GM10847 (cell line): ENCODE results near the gene CFAP210.

Experiments used
- POLR2A ChIP-seq: IDR thresholded peaks from 2 replicates; pipeline ENCODE4 v1.6.1; 2011; ENCODE audit not compliant: insufficient read length; ENCODE audit errors: extremely low read depth

CFAP210 gene

DNA sequence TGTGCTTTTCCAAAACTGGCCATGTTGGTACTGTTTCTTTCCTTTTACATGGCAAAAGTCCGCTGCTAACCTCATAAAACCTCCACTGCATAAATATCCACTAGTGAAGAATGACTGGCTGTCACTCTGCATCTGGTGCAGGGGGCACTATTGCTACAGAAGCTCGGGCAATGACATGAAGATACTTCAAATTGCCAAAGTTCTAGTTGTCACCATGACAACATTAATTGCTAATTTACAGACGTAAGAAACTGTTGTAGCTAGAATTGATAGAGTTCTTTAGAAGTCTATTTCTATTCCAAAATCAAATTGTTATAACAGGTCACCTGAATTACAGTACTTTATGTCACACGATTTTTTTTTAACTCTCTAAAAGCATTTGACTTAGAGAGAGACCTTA, 845 bp downstream of the CFAP210 start:
- no peak for TF ChIP-seq POLR2A

- no peak for TF ChIP-seq POLR2A
These were observed 1.5 kb downstream of the CFAP210 start for GRCh38 chr2:169692718-169693117.

GRCh38 chr2:169690958-169691357, 3.2 kb downstream of the CFAP210 start:
- TF ChIP-seq POLR2A = no peak

- no peak for TF ChIP-seq POLR2A
These were observed 10.1 kb downstream of the CFAP210 start for GRCh38 chr2:169684135-169684565.

DNA sequence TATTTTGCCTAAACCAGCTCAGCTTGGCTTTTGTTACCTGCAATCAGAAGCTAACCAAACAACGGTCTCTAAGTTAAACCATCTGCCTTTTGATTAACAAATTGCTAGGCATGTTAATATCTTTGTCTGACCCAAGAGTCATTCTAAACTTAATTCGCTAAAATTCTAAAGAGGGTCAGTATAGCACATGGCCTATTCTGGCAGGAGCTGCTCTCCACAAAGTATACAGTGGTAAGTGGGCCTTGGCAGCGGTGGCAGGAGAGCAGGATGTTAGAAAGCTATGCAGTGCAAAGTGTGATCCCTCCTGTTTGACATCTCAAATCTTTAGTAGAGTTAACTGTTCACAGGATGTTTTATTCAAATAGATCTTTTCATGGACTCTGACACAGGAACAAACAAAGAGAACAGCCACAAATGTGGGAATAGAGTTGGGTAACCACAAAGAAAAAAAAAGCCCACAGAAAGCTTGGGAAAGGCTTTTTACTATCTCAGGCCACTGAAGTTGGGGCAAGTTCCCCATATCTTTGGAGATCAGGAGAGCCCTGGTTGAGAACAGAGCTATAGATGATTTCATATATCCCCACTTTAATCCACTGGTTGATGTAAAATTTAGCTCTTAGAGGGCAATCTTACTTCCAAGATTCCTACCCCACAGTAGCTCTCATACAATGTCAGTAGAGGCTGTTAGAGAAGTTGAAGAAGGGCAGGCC, 10.6 kb downstream of the CFAP210 start:
- TF ChIP-seq POLR2A = no peak

DNA sequence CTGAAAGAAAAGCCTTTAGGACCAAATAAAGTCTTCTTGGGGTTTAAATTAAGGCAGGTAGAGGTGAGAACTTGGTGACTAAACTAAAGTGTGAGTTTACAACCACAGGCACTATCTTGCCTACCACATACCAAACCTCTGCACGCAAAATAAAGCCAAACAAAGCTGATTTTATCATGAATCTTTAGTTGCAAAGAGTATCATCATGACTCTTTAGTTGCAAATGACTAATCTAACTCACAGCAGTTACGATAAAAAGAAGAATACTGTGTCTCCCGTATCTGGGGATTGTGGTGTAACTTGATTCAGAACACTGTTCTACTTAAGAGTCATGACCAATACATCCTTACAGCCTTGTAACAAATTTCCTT, 11.2 kb downstream of the CFAP210 start:
- TF ChIP-seq POLR2A = no peak

DNA sequence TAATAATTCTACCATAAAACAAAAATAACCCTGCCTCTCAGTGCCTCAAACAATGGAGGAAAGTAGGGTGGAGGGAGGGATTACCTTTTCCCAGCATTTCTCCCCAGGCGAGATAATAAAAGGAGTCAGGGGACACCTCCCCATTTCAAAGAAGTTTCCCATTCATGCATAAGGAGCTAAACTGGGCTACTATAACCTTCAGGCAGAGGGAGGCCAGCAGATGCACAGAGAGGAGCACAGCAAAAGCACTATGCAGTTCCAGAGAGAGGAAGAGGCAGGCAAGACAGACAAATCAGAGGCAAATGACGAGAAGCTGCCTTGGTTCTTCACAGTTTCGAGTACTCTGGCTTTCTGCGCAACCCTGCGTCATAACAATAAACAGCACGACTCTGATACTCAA, 17.4 kb downstream of the CFAP210 start:
- TF ChIP-seq POLR2A = no peak

DNA sequence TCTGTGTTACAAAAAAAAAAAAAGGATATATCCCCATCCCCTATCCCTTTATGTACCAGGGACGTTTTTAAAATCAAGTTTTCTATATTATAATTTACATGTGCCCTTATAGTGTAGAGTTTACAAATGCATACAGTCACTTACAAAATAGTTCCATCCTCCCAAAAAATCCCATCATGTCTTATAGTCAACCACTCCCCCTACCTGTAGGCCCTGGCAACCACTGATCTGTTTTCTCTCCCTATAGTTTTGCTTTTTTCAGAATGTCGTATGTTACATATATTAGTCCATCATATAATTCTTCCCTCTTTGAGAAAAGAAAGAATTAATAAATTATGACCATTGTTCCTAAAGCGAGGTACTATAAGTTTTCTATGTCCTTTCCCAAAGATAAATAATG, 17.8 kb downstream of the CFAP210 start:
- no peak for TF ChIP-seq POLR2A

DNA sequence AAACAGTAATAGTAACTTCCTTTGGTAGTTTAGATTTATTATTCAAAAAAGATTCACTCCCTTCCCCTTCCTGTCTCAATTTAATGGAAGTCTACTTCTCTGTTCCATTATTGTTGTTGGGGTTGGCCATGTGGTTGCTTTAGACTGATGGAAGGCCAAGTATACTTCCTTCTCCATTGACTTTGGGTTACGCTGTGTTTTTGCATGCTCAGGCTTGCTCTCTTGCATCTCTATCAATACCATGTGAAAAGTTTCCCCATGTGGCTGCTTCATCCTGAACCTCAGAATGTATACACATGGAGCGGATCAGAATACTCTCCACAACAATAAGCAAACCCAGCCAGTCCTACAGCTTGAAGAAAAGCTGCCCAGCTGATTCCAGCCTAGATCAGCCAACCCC, 20.3 kb downstream of the CFAP210 start:
- TF ChIP-seq POLR2A = no peak

DNA sequence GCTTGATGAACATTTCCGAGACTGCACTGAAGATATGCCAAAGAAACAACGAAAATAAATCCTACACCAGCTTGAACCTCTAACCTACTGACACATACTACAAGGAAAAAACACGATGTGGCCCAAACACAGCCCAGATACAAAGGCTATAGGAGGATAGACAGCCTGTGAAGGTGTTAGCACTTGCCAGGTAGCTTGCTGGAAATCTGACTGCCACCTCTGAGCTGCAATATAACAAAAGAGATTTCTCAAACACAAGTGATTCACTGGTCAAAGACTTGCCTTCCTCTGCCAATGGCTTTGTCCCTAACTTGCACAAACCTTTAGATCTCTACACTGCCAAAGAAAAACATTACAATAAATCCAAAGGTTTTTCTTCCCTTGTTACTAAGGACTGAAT, 21.1 kb downstream of the CFAP210 start:
- TF ChIP-seq POLR2A = no peak

DNA sequence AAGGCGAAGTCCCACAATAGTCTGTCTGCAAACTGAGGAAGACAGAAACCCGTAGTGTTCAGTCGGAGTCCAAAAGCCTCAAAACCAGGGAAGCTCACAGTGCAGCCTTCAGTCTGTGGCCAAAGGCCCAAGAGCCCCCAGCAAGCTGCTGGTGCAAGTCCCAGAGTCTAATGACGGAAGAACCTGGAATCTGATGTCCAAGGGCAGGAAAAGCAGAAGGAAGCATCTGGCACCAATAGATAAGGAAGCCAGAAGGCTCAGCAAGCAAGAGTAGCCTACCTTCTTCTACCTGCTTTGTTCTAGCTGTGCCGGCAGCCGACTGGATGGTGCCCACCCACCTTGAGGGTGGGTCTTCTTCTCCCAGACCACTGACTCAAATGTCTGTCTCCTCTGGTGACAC, 21.8 kb downstream of the CFAP210 start:
- no peak for TF ChIP-seq POLR2A

DNA sequence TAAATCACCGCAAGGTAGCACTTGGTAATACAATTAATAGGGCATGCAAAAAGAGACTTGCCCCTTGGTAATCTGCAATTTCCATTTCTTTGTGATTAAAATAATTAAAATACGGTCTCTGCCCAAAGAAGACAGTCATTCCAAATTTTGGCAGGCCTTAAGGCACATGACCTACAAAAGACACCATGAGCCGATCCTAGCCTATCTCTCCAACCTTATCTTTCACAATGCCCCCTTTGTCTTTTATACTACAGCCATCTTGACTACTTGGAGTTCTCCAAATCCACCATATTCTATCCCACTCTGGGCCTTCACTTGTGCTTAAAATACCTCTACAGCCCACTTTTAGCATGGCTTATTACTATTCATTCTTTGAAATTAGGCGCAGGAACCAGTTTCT, 23.3 kb downstream of the CFAP210 start:
- TF ChIP-seq POLR2A = no peak

DNA sequence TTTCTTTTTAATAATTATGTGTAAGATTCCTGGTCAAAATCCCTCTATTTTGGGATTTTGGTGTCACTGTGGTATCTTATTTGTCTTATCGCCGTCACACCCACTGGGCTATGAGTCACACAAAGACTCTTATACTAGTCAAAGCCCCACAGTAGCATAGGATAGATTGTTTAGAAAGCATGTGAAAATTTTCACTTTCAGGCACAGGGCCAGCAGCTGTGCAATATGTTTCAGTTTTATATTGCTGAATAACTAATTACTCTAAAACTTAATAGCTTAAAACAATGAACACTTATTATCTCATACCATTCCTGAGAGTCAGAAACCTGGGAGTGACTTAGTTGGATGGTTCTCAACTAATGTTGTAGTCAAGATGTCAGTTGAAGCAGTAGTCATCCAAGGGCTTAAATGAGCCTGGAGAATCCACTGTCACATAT, 24.0 kb downstream of the CFAP210 start:
- TF ChIP-seq POLR2A = no peak

GRCh38 chr2:169667583-169667982, 26.6 kb downstream of the CFAP210 start:
- TF ChIP-seq POLR2A = no peak

GRCh38 chr2:169664978-169665930, 29.0 kb downstream of the CFAP210 start:
- no peak for TF ChIP-seq POLR2A

GRCh38 chr2:169664600-169664977, 29.6 kb downstream of the CFAP210 start:
- TF ChIP-seq POLR2A = no peak

DNA sequence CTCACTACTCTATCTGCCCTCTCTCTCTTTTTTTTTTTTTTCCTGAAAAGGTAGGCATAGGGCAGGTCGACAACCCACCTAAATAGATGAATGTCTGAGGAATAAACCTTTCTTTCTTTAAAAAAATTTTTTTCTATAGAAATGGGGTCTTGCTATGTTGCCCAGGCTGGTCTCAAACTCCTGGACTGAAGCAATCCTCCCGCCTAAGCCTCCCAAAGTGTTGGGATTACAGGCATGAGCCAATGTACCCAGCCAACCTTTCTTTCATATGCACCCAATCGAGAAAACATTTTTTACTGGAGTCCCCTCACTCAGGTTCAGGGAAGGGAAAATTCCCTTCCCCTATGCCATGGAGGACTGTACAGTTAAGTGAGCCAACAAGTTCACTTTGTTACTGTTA, 31.0 kb downstream of the CFAP210 start:
- no peak for TF ChIP-seq POLR2A

- TF ChIP-seq POLR2A = no peak
These were observed 31.5 kb downstream of the CFAP210 start for GRCh38 chr2:169662744-169663143.
